ENCODE results near the gene TRERF1. TPM values are rescaled to one million over a fixed set of nuclear protein-coding genes. Genes with fewer than 3 reads are reported as not detected.

The TRERF1 gene
- total RNA-seq, 4 donors from 2014 or later = 2.5 to 8.0 (median 3.4) TPM

GRCh38 chr6:42239333-42239732 is 212.4 kb downstream of the TRERF1 start:
- H3K4me3 ChIP-seq = no peak overlapping the region
- no peaks in the 10 kb centered on the region for H3K36me3 ChIP-seq
- H3K9me3 ChIP-seq = no peaks in the 10 kb centered on the region
- TF ChIP-seq POLR2AphosphoS5 (IDR thresholded peaks at IDR 0.05) (no peak), CTCF (IDR thresholded peaks at IDR 0.05) (no peak), POLR2A (IDR thresholded peaks at IDR 0.05) (no peak), EP300 (IDR thresholded peaks at IDR 0.05; ENCODE audit: low read depth) (no peak)
- no peaks in the 10 kb centered on the region for H3K4me1 ChIP-seq
- H3K27ac ChIP-seq = no peak overlapping the region
- DNase-seq = no peak
- H3K27me3 ChIP-seq = no peaks in the 10 kb centered on the region
- 94 to 97% methylated on average over 4 to 5 of the region's 5 CpGs for WGBS, 2 donors (ENCODE audit: low coverage in 1 of 2)
- intact Hi-C loops (cut with DNase I; ENCODE audit: low total_unique reads) (no loop called here), in situ Hi-C loops (cut with MboI; ENCODE audit: low pct_ligation_motif_present in 1 of 4, low pct_unique_long_range_greater_than_20kb in 1 of 4, low sequenced_read_pairs in 3 of 4) (no loop called here)

GRCh38 chr6:42237857-42238256 is 213.9 kb downstream of the TRERF1 start:
- no peak for DNase-seq
- H3K4me3 ChIP-seq = no peak overlapping the region
- no peaks in the 10 kb centered on the region for H3K9me3 ChIP-seq
- in situ Hi-C loops (cut with MboI; ENCODE audit: low pct_ligation_motif_present in 1 of 4, low pct_unique_long_range_greater_than_20kb in 1 of 4, low sequenced_read_pairs in 3 of 4) = no loop called here
- H3K4me1 ChIP-seq = no peaks in the 10 kb centered on the region
- TF ChIP-seq CTCF (IDR thresholded peaks at IDR 0.05) (no peak), POLR2A (IDR thresholded peaks at IDR 0.05) (no peak), POLR2AphosphoS5 (IDR thresholded peaks at IDR 0.05) (no peak), EP300 (IDR thresholded peaks at IDR 0.05; ENCODE audit: low read depth) (no peak)
- H3K27me3 ChIP-seq = no peaks in the 10 kb centered on the region
- H3K27ac ChIP-seq = no peak overlapping the region
- no peaks in the 10 kb centered on the region for H3K36me3 ChIP-seq
- WGBS, 2 donors (ENCODE audit: low coverage in 1 of 2) = 83 to 100% methylated on average over 1 of the region's 1 CpG
- intact Hi-C loops (cut with DNase I; ENCODE audit: low total_unique reads) = no loop called here

GRCh38 chr6:42236682-42237473 is 214.8 kb downstream of the TRERF1 start:
- in situ Hi-C loops (cut with MboI; ENCODE audit: low pct_ligation_motif_present in 1 of 4, low pct_unique_long_range_greater_than_20kb in 1 of 4, low sequenced_read_pairs in 3 of 4) (no loop called here), intact Hi-C loops (cut with DNase I; ENCODE audit: low total_unique reads) (no loop called here)
- no peak overlapping the region for H3K27ac ChIP-seq
- H3K9me3 ChIP-seq = no peaks in the 10 kb centered on the region
- WGBS, 2 donors (ENCODE audit: low coverage in 1 of 2) = 67 to 74% methylated on average over 3 to 5 of the region's 5 CpGs
- H3K4me3 ChIP-seq = no peak overlapping the region
- TF ChIP-seq CTCF (IDR thresholded peaks at IDR 0.05) (no peak), EP300 (IDR thresholded peaks at IDR 0.05; ENCODE audit: low read depth) (no peak), POLR2AphosphoS5 (IDR thresholded peaks at IDR 0.05) (no peak), POLR2A (IDR thresholded peaks at IDR 0.05) (no peak)
- H3K4me1 ChIP-seq = no peaks in the 10 kb centered on the region
- no peak for DNase-seq
- H3K27me3 ChIP-seq = no peaks in the 10 kb centered on the region
- H3K36me3 ChIP-seq = no peaks in the 10 kb centered on the region

- H3K27me3 ChIP-seq = no peaks in the 10 kb centered on the region
- intact Hi-C loops (cut with DNase I; ENCODE audit: low total_unique reads) = no loop called here
- H3K36me3 ChIP-seq = no peaks in the 10 kb centered on the region
- no peak for TF ChIP-seq POLR2A (IDR thresholded peaks at IDR 0.05)
- no peak for TF ChIP-seq EP300 (IDR thresholded peaks at IDR 0.05; ENCODE audit: low read depth)
- no peak for TF ChIP-seq CTCF (IDR thresholded peaks at IDR 0.05)
- TF ChIP-seq POLR2AphosphoS5 (IDR thresholded peaks at IDR 0.05) = no peak
- H3K4me1 ChIP-seq = no peaks in the 10 kb centered on the region
- DNase-seq = no peak
- 82 to 100% methylated on average over 1 to 9 of the region's 9 CpGs for WGBS, 2 donors (ENCODE audit: low coverage in 1 of 2)
- H3K4me3 ChIP-seq = no peak overlapping the region
- H3K27ac ChIP-seq = no peak overlapping the region
- H3K9me3 ChIP-seq = no peaks in the 10 kb centered on the region
- in situ Hi-C loops (cut with MboI; ENCODE audit: low pct_ligation_motif_present in 1 of 4, low pct_unique_long_range_greater_than_20kb in 1 of 4, low sequenced_read_pairs in 3 of 4) = no loop called here
These were observed 215.7 kb downstream of the TRERF1 start for GRCh38 chr6:42236030-42236429.

Data from transverse colon (tissue), 4 donors.